GM12865 (cell line): ENCODE results near the gene GBE1.

Source experiments
- DNase-seq: peaks from one replicate; pipeline ENCODE4 v3.0.0; 2010; ENCODE audit warnings: low read depth
- H3K4me3 ChIP-seq: 2 replicates; pipeline ENCODE4 v1.5.1; 2011; ENCODE audit warnings: mild to moderate bottlenecking, low read depth, low read length, control low read depth
- CTCF ChIP-seq: IDR thresholded peaks from 2 replicates; pipeline ENCODE4 v1.5.1; 2011; ENCODE audit warnings: low read length, control low read depth, low read depth, inconsistent platforms; ENCODE audit not compliant: insufficient read depth; ENCODE audit errors: missing control alignments

Gene GBE1

GRCh38 chr3:81645248-81645647 is 116.2 kb downstream of the GBE1 start:
- TF ChIP-seq CTCF: no peak
- no peak overlapping the region for H3K4me3 ChIP-seq
- DNase-seq: no peak

GRCh38 chr3:81643721-81644120 is 117.7 kb downstream of the GBE1 start:
- TF ChIP-seq CTCF: no peak
- DNase-seq: peak; percentile 11
- H3K4me3 ChIP-seq: no peak overlapping the region

- no peak overlapping the region for H3K4me3 ChIP-seq
- no peak for TF ChIP-seq CTCF
- DNase-seq: no peak
Measured at GRCh38 chr3:81638480-81638879, 123.0 kb downstream of the GBE1 start.

GRCh38 chr3:81632659-81633058 is 128.8 kb downstream of the GBE1 start:
- no peak for DNase-seq
- H3K4me3 ChIP-seq: no peak overlapping the region
- no peak for TF ChIP-seq CTCF

GRCh38 chr3:81624756-81625155 is 136.7 kb downstream of the GBE1 start:
- TF ChIP-seq CTCF: no peak
- DNase-seq: no peak
- no peak overlapping the region for H3K4me3 ChIP-seq

GRCh38 chr3:81622395-81622794 is 139.1 kb downstream of the GBE1 start:
- no peak for DNase-seq
- no peak overlapping the region for H3K4me3 ChIP-seq
- TF ChIP-seq CTCF: no peak

GRCh38 chr3:81621277-81621676 is 140.2 kb downstream of the GBE1 start:
- H3K4me3 ChIP-seq: no peak overlapping the region
- DNase-seq: no peak
- TF ChIP-seq CTCF: no peak
